Measurements from ENCODE around the gene OLFM1. TPM values are rescaled to one million over a fixed set of nuclear protein-coding genes. Genes with fewer than 3 reads are reported as not detected.

The OLFM1 gene
- total and polyA plus RNA-seq, 7 experiments from 2014 or later, result 0.19 to 2.1 (median 0.87) TPM; not detected in 3

GRCh38 chr9:135084262-135084661 is 3.2 kb upstream of the OLFM1 start:
- no peak overlapping the region for H3K4me3 ChIP-seq (ENCODE audit: low read length)
- DNase-seq (no peak), ATAC-seq (no peak)
- H3K9me3 ChIP-seq (ENCODE audit: control insufficient read depth in 2 of 3, low read length in 3 of 3), result no peaks in the 10 kb centered on the region
- Mint-ChIP-seq H3K27ac (no peak overlapping the region), H3K36me3 (peaks cover 0 to 3% (median 0%) of the 10 kb centered on the region in 5 donors), H3K4me3 (no peak overlapping the region), H3K27me3 (peaks cover 21 to 48% (median 26%) of the 10 kb centered on the region in 5 donors), H3K9me3 (peaks cover 0 to 4% (median 0%) of the 10 kb centered on the region in 11 donors), H3K4me1 (peaks cover 0 to 10% (median 6%) of the 10 kb centered on the region in 7 donors)
- H3K36me3 ChIP-seq (ENCODE audit: control insufficient read depth in 2 of 3, insufficient read depth in 3 of 3, low read length in 3 of 3), result no peaks in the 10 kb centered on the region
- intact Hi-C loops (cut with micrococcal nuclease), result no loop called here
- ChIA-PET POLR2A (no interaction called here), CTCF (no interaction called here)
- H3K27me3 ChIP-seq (ENCODE audit: control insufficient read depth in 2 of 2, insufficient read depth in 2 of 2, low read length in 2 of 2), result no peaks in the 10 kb centered on the region
- H3K4me1 ChIP-seq (ENCODE audit: control insufficient read depth in 2 of 2, insufficient read depth in 2 of 2, low read length in 2 of 2), result no peaks in the 10 kb centered on the region
- H3K27ac ChIP-seq (ENCODE audit: low read depth, low read length), result no peak overlapping the region

GRCh38 chr9:135084881-135085760 is 2.3 kb upstream of the OLFM1 start:
- DNase-seq (no peak), ATAC-seq (no peak)
- H3K27me3 ChIP-seq (ENCODE audit: control insufficient read depth in 2 of 2, insufficient read depth in 2 of 2, low read length in 2 of 2), result no peaks in the 10 kb centered on the region
- no peaks in the 10 kb centered on the region for H3K36me3 ChIP-seq (ENCODE audit: control insufficient read depth in 2 of 3, insufficient read depth in 3 of 3, low read length in 3 of 3)
- H3K27me3 Mint-ChIP-seq, result peaks cover 24 to 54% (median 34%) of the 10 kb centered on the region in 5 donors
- H3K27ac ChIP-seq (ENCODE audit: low read depth, low read length), result no peak overlapping the region
- no peaks in the 10 kb centered on the region for H3K4me1 ChIP-seq (ENCODE audit: control insufficient read depth in 2 of 2, insufficient read depth in 2 of 2, low read length in 2 of 2)
- no peak overlapping the region for H3K27ac Mint-ChIP-seq
- no peaks in the 10 kb centered on the region for H3K9me3 ChIP-seq (ENCODE audit: control insufficient read depth in 2 of 3, low read length in 3 of 3)
- peaks cover 0 to 4% (median 0%) of the 10 kb centered on the region in 11 donors for H3K9me3 Mint-ChIP-seq
- H3K4me3 ChIP-seq (ENCODE audit: low read length), result no peak overlapping the region
- ChIA-PET CTCF (no interaction called here), POLR2A (no interaction called here)
- intact Hi-C loops (cut with micrococcal nuclease), result loop anchor here (5.0 kb wide), 2 partner anchors 182 to 257 kb away; no protein-coding TSS in a partner anchor
- H3K4me1 Mint-ChIP-seq, result peaks cover 0 to 10% (median 6%) of the 10 kb centered on the region in 7 donors
- peaks cover 0 to 3% (median 0%) of the 10 kb centered on the region in 5 donors for H3K36me3 Mint-ChIP-seq
- peak overlapping the region in 1 of 10 donors; percentile 73 for H3K4me3 Mint-ChIP-seq

GRCh38 chr9:135085830-135086546 is 1.5 kb upstream of the OLFM1 start:
- Histone ChIP-seq H3K36me3 (ENCODE audit: control insufficient read depth in 2 of 3, insufficient read depth in 3 of 3, low read length in 3 of 3) (no peaks in the 10 kb centered on the region), H3K9me3 (ENCODE audit: control insufficient read depth in 2 of 3, low read length in 3 of 3) (no peaks in the 10 kb centered on the region), H3K27me3 (ENCODE audit: control insufficient read depth in 2 of 2, insufficient read depth in 2 of 2, low read length in 2 of 2) (no peaks in the 10 kb centered on the region), H3K4me3 (ENCODE audit: low read length) (no peak overlapping the region), H3K27ac (ENCODE audit: low read depth, low read length) (no peak overlapping the region), H3K4me1 (ENCODE audit: control insufficient read depth in 2 of 2, insufficient read depth in 2 of 2, low read length in 2 of 2) (no peaks in the 10 kb centered on the region)
- CTCF ChIA-PET, result interaction anchor here (0.7 kb wide), 1 partner anchor 335 kb away, joined by 3 read pairs; no protein-coding TSS in a partner anchor
- Mint-ChIP-seq H3K4me3 (peak overlapping the region in 6 of 10 donors; percentile 17 to 73 (median 42)), H3K27ac (peak overlapping the region in 1 of 9 donors; percentile 50), H3K9me3 (peaks cover 0 to 4% (median 0%) of the 10 kb centered on the region in 11 donors), H3K4me1 (peaks cover 0 to 10% (median 6%) of the 10 kb centered on the region in 7 donors), H3K27me3 (peaks cover 30 to 63% (median 40%) of the 10 kb centered on the region in 5 donors), H3K36me3 (peaks cover 0 to 3% (median 0%) of the 10 kb centered on the region in 5 donors)
- intact Hi-C loops (cut with micrococcal nuclease), result loop anchor here (5.0 kb wide), 2 partner anchors 181 to 256 kb away; no protein-coding TSS in a partner anchor
- DNase-seq, result peak in 1 of 9 donors; percentile 54
- POLR2A ChIA-PET, result no interaction called here
- ATAC-seq, result no peak

DNA sequence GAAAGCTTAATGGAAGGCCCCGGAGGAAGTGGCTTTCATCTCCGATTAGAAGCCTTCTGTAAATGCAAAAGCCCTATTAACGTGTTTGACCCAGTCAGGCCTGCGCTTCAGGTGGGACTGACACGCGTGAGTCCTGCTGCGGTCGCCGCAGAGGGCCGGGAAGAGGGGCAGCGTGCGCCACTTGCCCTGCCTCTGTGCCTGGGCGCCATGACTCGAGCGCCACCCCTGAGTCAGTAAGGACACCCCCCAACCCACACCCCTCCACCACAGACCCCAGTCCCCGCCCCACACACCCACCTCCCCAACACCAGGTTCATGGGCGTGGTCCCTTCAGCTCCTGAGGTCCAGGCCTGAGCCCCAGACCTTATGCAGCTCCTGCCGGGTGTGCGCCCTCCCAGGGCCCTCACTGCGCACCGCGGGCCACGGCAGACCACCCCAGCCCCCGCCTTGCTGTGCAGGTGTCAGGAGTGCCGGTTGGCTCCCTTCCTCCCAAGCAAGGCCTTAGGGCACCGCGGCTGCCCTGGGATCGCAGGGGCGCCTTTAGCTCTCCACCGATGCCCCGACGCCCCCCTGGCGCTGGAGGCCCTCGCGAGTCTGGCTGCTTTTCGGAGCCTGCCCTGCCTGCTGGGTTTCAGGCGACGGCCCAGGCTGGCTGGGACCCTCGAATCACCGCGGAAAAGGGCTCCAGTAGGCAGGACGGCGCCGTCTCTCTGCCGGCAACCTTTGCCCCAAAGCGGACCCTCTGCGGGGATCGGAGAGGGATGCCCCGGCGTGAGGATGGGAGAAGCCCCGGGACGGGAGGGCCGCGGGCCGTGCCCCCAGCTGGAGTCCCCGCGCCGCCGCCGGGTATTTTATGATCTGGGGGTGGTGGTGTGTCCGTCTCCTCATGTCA is 625 bp upstream of the OLFM1 start:
- ATAC-seq, result no peak
- H3K9me3 ChIP-seq (ENCODE audit: control insufficient read depth in 2 of 3, low read length in 3 of 3), result no peaks in the 10 kb centered on the region
- CTCF ChIA-PET, result interaction anchor here (0.7 kb wide), 1 partner anchor 334 kb away, joined by 3 read pairs; no protein-coding TSS in a partner anchor

GRCh38 chr9:135087899-135088347 is 455 bp downstream of the OLFM1 start:
- H3K27me3 Mint-ChIP-seq, result peaks cover 30 to 79% (median 41%) of the 10 kb centered on the region in 5 donors
- no peak overlapping the region for H3K4me3 Mint-ChIP-seq
- no peak overlapping the region for H3K27ac ChIP-seq (ENCODE audit: low read depth, low read length)
- ChIA-PET POLR2A (no interaction called here), CTCF (no interaction called here)
- H3K4me1 Mint-ChIP-seq, result peaks cover 0 to 10% (median 6%) of the 10 kb centered on the region in 7 donors
- ATAC-seq (no peak), DNase-seq (no peak)
- H3K27ac Mint-ChIP-seq, result no peak overlapping the region
- H3K4me3 ChIP-seq (ENCODE audit: low read length), result no peak overlapping the region
- H3K9me3 ChIP-seq (ENCODE audit: control insufficient read depth in 2 of 3, low read length in 3 of 3), result no peaks in the 10 kb centered on the region
- H3K36me3 Mint-ChIP-seq, result peaks cover 0 to 3% (median 0%) of the 10 kb centered on the region in 5 donors
- H3K4me1 ChIP-seq (ENCODE audit: control insufficient read depth in 2 of 2, insufficient read depth in 2 of 2, low read length in 2 of 2), result no peaks in the 10 kb centered on the region
- H3K36me3 ChIP-seq (ENCODE audit: control insufficient read depth in 2 of 3, insufficient read depth in 3 of 3, low read length in 3 of 3), result no peaks in the 10 kb centered on the region
- intact Hi-C loops (cut with micrococcal nuclease), result loop anchor here (1.0 to 5.0 kb wide), 3 partner anchors 179 to 324 kb away; no protein-coding TSS in a partner anchor
- H3K9me3 Mint-ChIP-seq, result peaks cover 0 to 8% (median 0%) of the 10 kb centered on the region in 11 donors
- no peaks in the 10 kb centered on the region for H3K27me3 ChIP-seq (ENCODE audit: control insufficient read depth in 2 of 2, insufficient read depth in 2 of 2, low read length in 2 of 2)

More for the DNA sequence above, 625 bp upstream of the OLFM1 start:
- H3K36me3 ChIP-seq (ENCODE audit: control insufficient read depth in 2 of 3, insufficient read depth in 3 of 3, low read length in 3 of 3), result no peaks in the 10 kb centered on the region
- POLR2A ChIA-PET, result no interaction called here
- H3K27ac Mint-ChIP-seq, result no peak overlapping the region
- H3K36me3 Mint-ChIP-seq, result peaks cover 0 to 3% (median 0%) of the 10 kb centered on the region in 5 donors
- H3K4me3 ChIP-seq (ENCODE audit: low read length), result no peak overlapping the region
- H3K27me3 ChIP-seq (ENCODE audit: control insufficient read depth in 2 of 2, insufficient read depth in 2 of 2, low read length in 2 of 2), result no peaks in the 10 kb centered on the region
- peaks cover 0 to 10% (median 6%) of the 10 kb centered on the region in 7 donors for H3K4me1 Mint-ChIP-seq
- H3K4me1 ChIP-seq (ENCODE audit: control insufficient read depth in 2 of 2, insufficient read depth in 2 of 2, low read length in 2 of 2), result no peaks in the 10 kb centered on the region
- H3K4me3 Mint-ChIP-seq, result peak overlapping the region in 3 of 10 donors; percentile 45 to 73 (median 45)
- H3K27ac ChIP-seq (ENCODE audit: low read depth, low read length), result no peak overlapping the region
- no peak for DNase-seq
- peaks cover 30 to 72% (median 41%) of the 10 kb centered on the region in 5 donors for H3K27me3 Mint-ChIP-seq
- H3K9me3 Mint-ChIP-seq, result peaks cover 0 to 8% (median 0%) of the 10 kb centered on the region in 11 donors
- intact Hi-C loops (cut with micrococcal nuclease), result loop anchor here (1.0 to 5.0 kb wide), 3 partner anchors 180 to 325 kb away; no protein-coding TSS in a partner anchor

Measured in naive thymus-derived CD4-positive, alpha-beta T cell (primary cell).